ENCODE data around the gene MCOLN2.

The MCOLN2 gene

DNA sequence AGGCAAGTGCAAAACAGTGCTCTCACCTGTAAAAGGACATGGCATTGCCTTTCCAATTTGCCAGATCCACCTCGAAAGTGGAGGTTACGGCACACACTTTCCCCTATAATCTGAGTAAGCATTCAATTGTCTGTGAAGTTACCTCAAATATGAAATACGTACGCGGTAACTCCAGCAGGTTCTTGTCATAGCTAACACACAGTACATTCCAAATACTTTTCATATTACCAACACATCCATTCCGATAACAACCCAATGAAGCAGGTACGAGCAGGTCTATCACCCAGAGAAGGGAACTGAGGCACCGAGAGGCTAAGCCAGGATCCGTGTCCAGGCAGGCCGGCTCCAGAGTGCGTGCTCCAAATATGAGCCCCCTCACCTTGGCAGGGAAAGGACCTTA, 57.2 kb downstream of the MCOLN2 start:
- Histone ChIP-seq H3K27ac (replicated peaks) (no peak overlapping the region), H3K4me3 (replicated peaks; ENCODE audit: insufficient read depth, low read length) (no peak overlapping the region), H3K27me3 (ENCODE audit: insufficient read depth, poor library complexity, severe bottlenecking) (peaks cover 4% of the 10 kb centered on the region)
- no peak for DNase-seq (ENCODE audit: low read depth in 1 of 2, low spot score in 1 of 2)
- TF ChIP-seq POLR2AphosphoS5 (IDR thresholded peaks at IDR 0.05; ENCODE audit: low read depth) = no peak
- TF ChIP-seq GABPA (IDR thresholded peaks at IDR 0.05; ENCODE audit: low read depth) = no peak
- TF ChIP-seq SPI1 (IDR thresholded peaks at IDR 0.05; ENCODE audit: borderline replicate concordance, low read depth) = no peak
- TF ChIP-seq REST (IDR thresholded peaks at IDR 0.05; ENCODE audit: insufficient replicate concordance, low read depth) = no peak
- TF ChIP-seq, protein P1, sequence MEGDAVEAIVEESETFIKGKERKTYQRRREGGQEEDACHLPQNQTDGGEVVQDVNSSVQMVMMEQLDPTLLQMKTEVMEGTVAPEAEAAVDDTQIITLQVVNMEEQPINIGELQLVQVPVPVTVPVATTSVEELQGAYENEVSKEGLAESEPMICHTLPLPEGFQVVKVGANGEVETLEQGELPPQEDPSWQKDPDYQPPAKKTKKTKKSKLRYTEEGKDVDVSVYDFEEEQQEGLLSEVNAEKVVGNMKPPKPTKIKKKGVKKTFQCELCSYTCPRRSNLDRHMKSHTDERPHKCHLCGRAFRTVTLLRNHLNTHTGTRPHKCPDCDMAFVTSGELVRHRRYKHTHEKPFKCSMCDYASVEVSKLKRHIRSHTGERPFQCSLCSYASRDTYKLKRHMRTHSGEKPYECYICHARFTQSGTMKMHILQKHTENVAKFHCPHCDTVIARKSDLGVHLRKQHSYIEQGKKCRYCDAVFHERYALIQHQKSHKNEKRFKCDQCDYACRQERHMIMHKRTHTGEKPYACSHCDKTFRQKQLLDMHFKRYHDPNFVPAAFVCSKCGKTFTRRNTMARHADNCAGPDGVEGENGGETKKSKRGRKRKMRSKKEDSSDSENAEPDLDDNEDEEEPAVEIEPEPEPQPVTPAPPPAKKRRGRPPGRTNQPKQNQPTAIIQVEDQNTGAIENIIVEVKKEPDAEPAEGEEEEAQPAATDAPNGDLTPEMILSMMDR (IDR thresholded peaks at IDR 0.05; ENCODE audit: insufficient read depth, low read length) = no peak

DNA sequence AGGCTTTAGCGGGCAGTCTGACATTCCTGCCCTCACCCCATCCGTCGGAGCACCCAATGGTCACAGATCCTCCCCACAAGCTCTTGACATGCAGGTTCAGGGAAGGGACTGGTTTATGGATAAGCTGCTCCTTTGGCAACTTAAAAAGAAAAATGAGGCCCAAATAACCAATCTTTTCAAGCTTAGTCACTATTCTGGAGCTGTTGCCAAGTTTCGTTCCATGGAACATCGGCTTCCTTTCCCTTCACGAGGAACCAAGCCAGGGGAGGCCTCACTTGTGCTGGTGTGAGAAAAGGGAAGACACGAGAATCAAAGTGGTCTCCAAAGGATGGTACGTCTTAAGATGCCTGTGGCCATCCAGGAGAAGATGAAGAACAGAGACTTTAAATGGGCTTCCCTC, 57.8 kb downstream of the MCOLN2 start:
- TF ChIP-seq, protein P1 (IDR thresholded peaks at IDR 0.05; ENCODE audit: insufficient read depth, low read length) = no peak
- TF ChIP-seq SPI1 (IDR thresholded peaks at IDR 0.05; ENCODE audit: borderline replicate concordance, low read depth) = no peak
- TF ChIP-seq POLR2AphosphoS5 (IDR thresholded peaks at IDR 0.05; ENCODE audit: low read depth) = no peak
- no peak for TF ChIP-seq REST (IDR thresholded peaks at IDR 0.05; ENCODE audit: insufficient replicate concordance, low read depth)
- TF ChIP-seq GABPA (IDR thresholded peaks at IDR 0.05; ENCODE audit: low read depth) = no peak
- no peak for DNase-seq (ENCODE audit: low read depth in 1 of 2, low spot score in 1 of 2)
- peaks cover 4% of the 10 kb centered on the region for H3K27me3 ChIP-seq (ENCODE audit: insufficient read depth, poor library complexity, severe bottlenecking)
- H3K27ac ChIP-seq (replicated peaks) = no peak overlapping the region
- H3K4me3 ChIP-seq (replicated peaks; ENCODE audit: insufficient read depth, low read length) = no peak overlapping the region

- TF ChIP-seq, protein P1 (IDR thresholded peaks at IDR 0.05; ENCODE audit: insufficient read depth, low read length) = peak; percentile 89
- no peak for TF ChIP-seq SPI1 (IDR thresholded peaks at IDR 0.05; ENCODE audit: borderline replicate concordance, low read depth)
- H3K27me3 ChIP-seq (ENCODE audit: insufficient read depth, poor library complexity, severe bottlenecking) = no peaks in the 10 kb centered on the region
- peak; percentile 24 to 45 for DNase-seq (ENCODE audit: low read depth in 1 of 2, low spot score in 1 of 2)
- H3K4me3 ChIP-seq (replicated peaks; ENCODE audit: insufficient read depth, low read length) = no peak overlapping the region
- no peak overlapping the region for H3K27ac ChIP-seq (replicated peaks)
Measured at GRCh38 chr1:84936116-84936810, 60.6 kb downstream of the MCOLN2 start.
